ENCODE data around the gene VANGL2. TPM values are rescaled to one million over a fixed set of nuclear protein-coding genes. Genes with fewer than 3 reads are reported as not detected.

Gene VANGL2
- total RNA-seq, 1 experiment from 2014 or later, result 2.0 TPM

DNA sequence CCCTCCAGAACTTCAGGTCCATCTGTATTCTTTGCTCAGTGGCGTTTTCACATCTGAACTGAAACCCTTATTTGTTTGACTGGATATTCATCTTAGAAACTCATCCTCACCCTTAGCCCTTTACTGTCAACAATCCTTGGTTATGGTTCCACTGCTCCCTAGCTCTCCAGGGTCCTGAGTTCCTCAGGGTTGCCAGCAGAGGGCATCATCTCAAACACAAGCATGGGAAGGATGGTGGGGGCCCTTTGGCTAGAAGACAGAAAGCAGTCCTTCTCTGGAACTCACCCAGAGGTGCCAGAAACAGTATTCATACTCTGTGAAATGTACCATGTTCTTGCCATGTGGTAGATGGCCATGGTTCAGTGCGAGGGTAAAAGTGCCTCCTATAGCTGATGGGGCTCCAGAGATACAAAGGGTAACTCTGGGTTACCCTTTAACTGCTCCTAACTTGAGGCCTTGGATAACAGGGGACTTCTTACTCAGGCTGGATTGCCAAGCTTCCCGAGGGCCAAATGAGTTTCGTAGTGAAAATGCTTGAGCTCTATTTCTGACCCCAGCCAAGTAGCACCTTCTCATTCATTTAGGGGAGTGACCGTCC lies 45.9 kb upstream of the VANGL2 start:
- intact Hi-C loops (cut with micrococcal nuclease; ENCODE audit: unreplicated experiment), result loop anchor here (1.0 kb wide), 2 partner anchors 22 to 62 kb away; no protein-coding TSS in a partner anchor
- H3K9me3 Mint-ChIP-seq (ENCODE audit: low read depth, unreplicated experiment), result no peaks in the 10 kb centered on the region
- TF ChIP-seq, protein P1, sequence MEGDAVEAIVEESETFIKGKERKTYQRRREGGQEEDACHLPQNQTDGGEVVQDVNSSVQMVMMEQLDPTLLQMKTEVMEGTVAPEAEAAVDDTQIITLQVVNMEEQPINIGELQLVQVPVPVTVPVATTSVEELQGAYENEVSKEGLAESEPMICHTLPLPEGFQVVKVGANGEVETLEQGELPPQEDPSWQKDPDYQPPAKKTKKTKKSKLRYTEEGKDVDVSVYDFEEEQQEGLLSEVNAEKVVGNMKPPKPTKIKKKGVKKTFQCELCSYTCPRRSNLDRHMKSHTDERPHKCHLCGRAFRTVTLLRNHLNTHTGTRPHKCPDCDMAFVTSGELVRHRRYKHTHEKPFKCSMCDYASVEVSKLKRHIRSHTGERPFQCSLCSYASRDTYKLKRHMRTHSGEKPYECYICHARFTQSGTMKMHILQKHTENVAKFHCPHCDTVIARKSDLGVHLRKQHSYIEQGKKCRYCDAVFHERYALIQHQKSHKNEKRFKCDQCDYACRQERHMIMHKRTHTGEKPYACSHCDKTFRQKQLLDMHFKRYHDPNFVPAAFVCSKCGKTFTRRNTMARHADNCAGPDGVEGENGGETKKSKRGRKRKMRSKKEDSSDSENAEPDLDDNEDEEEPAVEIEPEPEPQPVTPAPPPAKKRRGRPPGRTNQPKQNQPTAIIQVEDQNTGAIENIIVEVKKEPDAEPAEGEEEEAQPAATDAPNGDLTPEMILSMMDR (IDR thresholded peaks at IDR 0.05; ENCODE audit: unreplicated experiment), result peak; percentile 61
- no peak overlapping the region for H3K4me3 Mint-ChIP-seq (ENCODE audit: low read depth, unreplicated experiment)
- no TSS peak for BruUV-seq (replicated peaks)
- no peaks in the 10 kb centered on the region for H3K27me3 Mint-ChIP-seq (ENCODE audit: unreplicated experiment)
- H3K4me1 Mint-ChIP-seq (ENCODE audit: low read depth, unreplicated experiment), result no peaks in the 10 kb centered on the region
- no peak overlapping the region for H3K27ac Mint-ChIP-seq (ENCODE audit: unreplicated experiment)
- CTCF ChIA-PET, result interaction anchor here (0.5 to 1.8 kb wide), 9 partner anchors 13 to 977 kb away, joined by 3 to 17 read pairs (median 4); no protein-coding TSS in a partner anchor
- DNase-seq, result peak; percentile 53
- H3K36me3 Mint-ChIP-seq (ENCODE audit: insufficient read depth, unreplicated experiment), result peaks cover 44% of the 10 kb centered on the region

DNA sequence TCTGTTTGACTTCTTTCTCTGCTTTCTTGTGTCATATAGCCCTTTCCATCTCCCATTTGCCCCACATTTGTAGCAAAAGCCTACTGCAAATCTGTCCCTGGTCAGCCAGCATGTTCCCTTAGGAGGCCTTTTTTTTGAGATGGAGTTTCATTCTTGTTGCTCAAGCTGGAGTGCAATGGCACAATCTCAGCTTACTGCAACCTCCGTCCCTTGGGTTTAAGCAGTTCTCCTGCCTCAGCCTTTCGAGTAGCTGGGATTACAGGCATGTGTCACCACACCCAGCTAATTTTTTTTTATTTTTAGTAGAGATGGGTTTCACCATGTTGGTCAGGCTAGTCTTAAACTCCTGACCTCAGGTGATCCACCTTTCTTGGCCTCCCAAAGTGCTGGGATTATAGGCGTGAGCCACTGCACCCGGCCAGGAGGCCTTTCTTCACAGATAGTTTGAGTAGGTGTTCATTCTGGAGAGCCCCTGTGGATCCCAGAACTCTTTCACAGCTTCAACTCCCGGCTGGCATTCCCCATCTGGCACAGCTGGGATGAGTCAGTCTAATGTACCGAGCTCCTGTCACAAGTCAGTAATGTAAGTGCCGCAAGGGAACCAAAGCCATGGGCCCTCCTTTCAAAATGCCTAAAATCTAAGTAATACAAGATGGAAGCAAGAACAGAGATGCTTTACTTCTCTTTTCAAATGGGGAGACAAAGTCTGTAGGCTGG lies 42.9 kb upstream of the VANGL2 start:
- no peak for DNase-seq
- intact Hi-C loops (cut with micrococcal nuclease; ENCODE audit: unreplicated experiment), result no loop called here
- Mint-ChIP-seq H3K36me3 (ENCODE audit: insufficient read depth, unreplicated experiment) (peaks cover 44% of the 10 kb centered on the region), H3K27me3 (ENCODE audit: unreplicated experiment) (no peaks in the 10 kb centered on the region), H3K4me3 (ENCODE audit: low read depth, unreplicated experiment) (no peak overlapping the region), H3K4me1 (ENCODE audit: low read depth, unreplicated experiment) (peaks cover 6% of the 10 kb centered on the region), H3K9me3 (ENCODE audit: low read depth, unreplicated experiment) (no peaks in the 10 kb centered on the region), H3K27ac (ENCODE audit: unreplicated experiment) (no peak overlapping the region)
- CTCF ChIA-PET, result no interaction called here
- TF ChIP-seq, protein P1 (IDR thresholded peaks at IDR 0.05; ENCODE audit: unreplicated experiment), result no peak
- BruUV-seq (replicated peaks), result no TSS peak

DNA sequence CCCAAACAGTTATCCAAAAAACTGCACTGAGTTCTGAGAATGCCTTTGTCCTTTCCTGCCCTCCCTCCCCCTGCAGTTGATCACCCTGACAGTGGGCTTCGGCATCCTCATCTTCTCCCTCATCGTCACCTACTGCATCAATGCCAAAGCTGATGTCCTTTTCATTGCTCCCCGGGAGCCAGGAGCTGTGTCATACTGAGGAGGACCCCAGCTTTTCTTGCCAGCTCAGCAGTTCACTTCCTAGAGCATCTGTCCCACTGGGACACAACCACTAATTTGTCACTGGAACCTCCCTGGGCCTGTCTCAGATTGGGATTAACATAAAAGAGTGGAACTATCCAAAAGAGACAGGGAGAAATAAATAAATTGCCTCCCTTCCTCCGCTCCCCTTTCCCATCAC lies 42.3 kb upstream of the VANGL2 start:
- Mint-ChIP-seq H3K27me3 (ENCODE audit: unreplicated experiment) (no peaks in the 10 kb centered on the region), H3K9me3 (ENCODE audit: low read depth, unreplicated experiment) (no peaks in the 10 kb centered on the region), H3K4me3 (ENCODE audit: low read depth, unreplicated experiment) (no peak overlapping the region), H3K4me1 (ENCODE audit: low read depth, unreplicated experiment) (peaks cover 9% of the 10 kb centered on the region), H3K27ac (ENCODE audit: unreplicated experiment) (no peak overlapping the region), H3K36me3 (ENCODE audit: insufficient read depth, unreplicated experiment) (peaks cover 42% of the 10 kb centered on the region)
- TF ChIP-seq, protein P1 (IDR thresholded peaks at IDR 0.05; ENCODE audit: unreplicated experiment), result no peak
- CTCF ChIA-PET, result no interaction called here
- BruUV-seq (replicated peaks), result no TSS peak
- intact Hi-C loops (cut with micrococcal nuclease; ENCODE audit: unreplicated experiment), result no loop called here
- no peak for DNase-seq

DNA sequence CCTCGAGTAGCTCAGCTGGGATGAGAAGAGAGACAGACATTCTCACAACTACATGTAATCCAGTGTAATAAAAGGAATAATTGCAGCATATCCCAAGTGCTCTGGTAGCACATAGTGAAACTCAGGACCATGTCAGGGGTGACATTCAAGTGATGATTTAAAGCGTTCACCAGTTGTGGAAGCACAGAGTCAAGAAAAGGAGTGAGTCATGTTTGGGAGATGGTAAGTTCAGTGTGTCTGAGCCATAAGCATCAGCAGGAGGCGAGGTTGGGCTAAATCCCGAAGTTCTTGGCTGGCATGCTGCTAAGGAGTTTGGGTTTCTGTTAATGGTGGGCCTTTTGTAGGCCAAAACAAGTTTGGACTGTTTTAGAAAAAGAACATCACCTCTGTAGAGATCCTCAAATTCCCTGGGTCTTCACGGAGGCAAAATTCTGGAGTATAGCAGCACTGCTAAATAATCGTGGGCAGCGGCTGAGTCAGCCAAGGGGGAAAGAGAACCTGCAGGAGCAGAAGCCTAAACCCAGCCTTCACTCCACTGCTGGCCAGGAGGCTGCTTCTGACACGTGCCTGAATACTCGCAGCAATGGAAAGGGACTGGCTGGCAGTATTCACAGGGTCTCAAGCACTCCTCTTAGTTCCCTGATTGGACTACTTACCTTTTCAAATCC lies 40.7 kb upstream of the VANGL2 start:
- no peak overlapping the region for H3K4me3 Mint-ChIP-seq (ENCODE audit: low read depth, unreplicated experiment)
- CTCF ChIA-PET, result interaction anchor here (0.5 kb wide), 1 partner anchor 17 kb away, joined by 3 read pairs; no protein-coding TSS in a partner anchor
- peaks cover 9% of the 10 kb centered on the region for H3K4me1 Mint-ChIP-seq (ENCODE audit: low read depth, unreplicated experiment)
- intact Hi-C loops (cut with micrococcal nuclease; ENCODE audit: unreplicated experiment), result no loop called here
- H3K36me3 Mint-ChIP-seq (ENCODE audit: insufficient read depth, unreplicated experiment), result peaks cover 28% of the 10 kb centered on the region
- DNase-seq, result no peak
- no peaks in the 10 kb centered on the region for H3K9me3 Mint-ChIP-seq (ENCODE audit: low read depth, unreplicated experiment)
- no TSS peak for BruUV-seq (replicated peaks)
- TF ChIP-seq, protein P1 (IDR thresholded peaks at IDR 0.05; ENCODE audit: unreplicated experiment), result no peak
- no peak overlapping the region for H3K27ac Mint-ChIP-seq (ENCODE audit: unreplicated experiment)
- no peaks in the 10 kb centered on the region for H3K27me3 Mint-ChIP-seq (ENCODE audit: unreplicated experiment)
